Endothelial cell of umbilical vein (primary cell): ENCODE measurements around the gene UBXN6. TPM values are rescaled to one million over a fixed set of nuclear protein-coding genes. Genes with fewer than 3 reads are reported as not detected.

Source experiments
- BruUV-seq: library from RNA; stranded (reverse); fragments of 400-500 nt; replicated peaks from 2 replicates; lab custom pipeline; 2021; lab: Mats Ljungman, UMichigan
- CTCF ChIA-PET: fragments of 300-600, 350-600 bp; sonication (Branson Sonifier 250); formaldehyde crosslinking; loops from one replicate; lab custom pipeline; 2021; ENCODE audit warnings: antibody characterized with exemption, inconsistent platforms; lab: Charles Lee
- POLR2A ChIA-PET: fragments of 300-600, 350-600 bp; sonication (Branson Sonifier 250); formaldehyde crosslinking; loops from one replicate; lab custom pipeline; 2021; ENCODE audit warnings: antibody characterized with exemption, inconsistent platforms; lab: Charles Lee
- DNase-seq: peaks from one replicate; pipeline ENCODE4 v3.0.0-alpha.2; 2011; ENCODE audit warnings: low read depth, low spot score
- FAIRE-seq: peaks from 2 replicates; lab custom pipeline; 2011; peaks lifted over from hg19 to GRCh38; lab: Jason Lieb, UNC
- H2AFZ ChIP-seq: 2 replicates; pipeline ENCODE4 v1.6.0; 2012; ENCODE audit warnings: low read depth, low read length, control low read depth, inconsistent platforms
- H3K27ac ChIP-seq: 2 replicates; pipeline ENCODE4 v1.5.1; 2011; ENCODE audit warnings: low read depth, mild to moderate bottlenecking, control low read depth, low read length, moderate library complexity; ENCODE audit not compliant: insufficient read depth
- H3K27me3 ChIP-seq, 2 experiments: 2 replicates each; pipeline versions ENCODE4 v1.6.0 to v1.6.1; 2011; ENCODE audit warnings: low read length in 2 of 2, mixed read lengths in 1 of 2; ENCODE audit not compliant: control insufficient read depth in 2 of 2, insufficient read depth in 2 of 2
- H3K36me3 ChIP-seq, 2 experiments: 2 replicates in 1 of 2; 3 replicates in 1 of 2; pipeline ENCODE4 v1.5.1; 2011; ENCODE audit warnings: low read length in 2 of 2, mild to moderate bottlenecking in 1 of 2, moderate library complexity in 1 of 2; ENCODE audit not compliant: control insufficient read depth in 2 of 2, insufficient read depth in 2 of 2; ENCODE audit errors: extremely low read depth in 1 of 2
- H3K4me1 ChIP-seq: 3 replicates; pipeline ENCODE4 v1.5.1; 2011; ENCODE audit warnings: mild to moderate bottlenecking, low read length; ENCODE audit not compliant: control insufficient read depth, insufficient read depth; ENCODE audit errors: extremely low read depth
- H3K4me2 ChIP-seq: 2 replicates; pipeline ENCODE4 v1.6.1; 2011; ENCODE audit warnings: low read length, control low read depth, mixed read lengths; ENCODE audit not compliant: insufficient read depth
- H3K4me3 ChIP-seq, 3 experiments: fragments of 200-600 bp in 1 of 3; sonication (generic), shearing (Covaris generic) in 1 of 3; replicated peaks in 1 of 3; 2 replicates each; pipeline ENCODE4 v1.5.1; 2011 to 2016; ENCODE audit warnings: control low read depth in 3 of 3, low read length in 3 of 3, mild to moderate bottlenecking in 2 of 3, inconsistent platforms in 1 of 3, low read depth in 1 of 3, moderate library complexity in 1 of 3; ENCODE audit not compliant: insufficient read depth in 1 of 3
- H3K79me2 ChIP-seq: 2 replicates; pipeline ENCODE4 v1.6.0; 2012; ENCODE audit warnings: low read length, inconsistent platforms; ENCODE audit not compliant: control insufficient read depth, insufficient read depth
- H3K9ac ChIP-seq: replicated peaks from 2 replicates; pipeline ENCODE3; 2011; ENCODE audit warnings: low read length, control low read depth; ENCODE audit not compliant: insufficient read depth; ENCODE audit errors: extremely low read depth
- H3K9me1 ChIP-seq: replicated peaks from 3 replicates; pipeline ENCODE4 v1.6.0; 2011; ENCODE audit warnings: mild to moderate bottlenecking, low read length; ENCODE audit not compliant: control insufficient read depth, insufficient read depth; ENCODE audit errors: extremely low read depth
- H3K9me3 ChIP-seq: replicated peaks from 2 replicates; pipeline ENCODE4 v1.5.1; 2012; ENCODE audit warnings: low read length, inconsistent platforms; ENCODE audit not compliant: control insufficient read depth, insufficient read depth
- H4K20me1 ChIP-seq: replicated peaks from 2 replicates; pipeline ENCODE3; 2011; ENCODE audit warnings: mild to moderate bottlenecking, low read length; ENCODE audit not compliant: control insufficient read depth, insufficient read depth; ENCODE audit errors: extremely low read depth
- EZH2 ChIP-seq: IDR thresholded peaks from 2 replicates; pipeline ENCODE4 v1.6.1; 2012; ENCODE audit warnings: borderline replicate concordance, low read depth, mild to moderate bottlenecking, moderate library complexity, low read length, inconsistent platforms; ENCODE audit not compliant: severe bottlenecking
- GATA2 ChIP-seq: IDR thresholded peaks from 2 replicates; pipeline ENCODE4 v1.7.0; 2011; ENCODE audit warnings: low read depth, mild to moderate bottlenecking, moderate library complexity, mixed read lengths, low read length; ENCODE audit not compliant: insufficient read length, insufficient read depth
- JUN ChIP-seq: IDR thresholded peaks from 2 replicates; pipeline ENCODE4 v1.6.1; 2011; ENCODE audit warnings: borderline replicate concordance, low read depth; ENCODE audit not compliant: insufficient read length, insufficient read depth
- MYC ChIP-seq: IDR thresholded peaks from one replicate; pipeline ENCODE4 v1.6.1; 2011; ENCODE audit warnings: mild to moderate bottlenecking, low read depth, low read length
- POLR2A ChIP-seq: IDR thresholded peaks from 2 replicates; pipeline ENCODE4 v1.6.1; 2012; ENCODE audit warnings: low read depth, mild to moderate bottlenecking, control low read depth, low read length
- dilution Hi-C: fragments of 300-500 bp; cut with MboI; formaldehyde crosslinking; loops from one replicate; pipeline ENCODE4 v1.15.0; 2019; ENCODE audit warnings: low sequenced_read_pairs; ENCODE audit not compliant: extremely low pct_ligation_motif_present
- intact Hi-C: fragments of 100-400 bp; cut with micrococcal nuclease; formaldehyde crosslinking; loops from one replicate; pipeline ENCODE4 v1.10.0; 2022
- polyA plus RNA-seq, 4 experiments: library from polyadenylated mRNA; depleted of rRNA in 3 of 4; stranded (reverse) in 3 of 4; unstranded in 1 of 4; fragments of >200 nt; gene quantifications; 2 replicates each; pipeline versions ENCODE4 v1.2.1 to v1.2.3, GENCODE V29; 2011 to 2012; ENCODE audit warnings: missing spikeins in 1 of 4
- total RNA-seq: library from RNA; stranded (reverse); gene quantifications from 2 replicates; pipeline ENCODE4 v1.2.3, GENCODE V29; 2021
- TF ChIP-seq, protein P1 (sequence below), 2 donors: IDR thresholded peaks; 1 replicate in 1 of 2; 2 replicates in 1 of 2; pipeline ENCODE4 v1.5.1; 2011; ENCODE audit warnings: low read length in 2 of 2, mild to moderate bottlenecking in 2 of 2, moderate library complexity in 2 of 2, control low read depth in 1 of 2, inconsistent platforms in 1 of 2, low read depth in 1 of 2; ENCODE audit not compliant: insufficient read depth in 1 of 2; ENCODE audit errors: extremely low read depth in 1 of 2
- TF ChIP-seq, protein P2 (sequence below): IDR thresholded peaks from 2 replicates; pipeline ENCODE4 v1.6.1; 2011; ENCODE audit not compliant: insufficient read depth, insufficient read length

Gene UBXN6
- total and polyA plus RNA-seq, 2 donors (not counting 3 experiments of a cell fraction or from before 2014, with no cell fraction given): 78.5 to 93.7 TPM

DNA sequence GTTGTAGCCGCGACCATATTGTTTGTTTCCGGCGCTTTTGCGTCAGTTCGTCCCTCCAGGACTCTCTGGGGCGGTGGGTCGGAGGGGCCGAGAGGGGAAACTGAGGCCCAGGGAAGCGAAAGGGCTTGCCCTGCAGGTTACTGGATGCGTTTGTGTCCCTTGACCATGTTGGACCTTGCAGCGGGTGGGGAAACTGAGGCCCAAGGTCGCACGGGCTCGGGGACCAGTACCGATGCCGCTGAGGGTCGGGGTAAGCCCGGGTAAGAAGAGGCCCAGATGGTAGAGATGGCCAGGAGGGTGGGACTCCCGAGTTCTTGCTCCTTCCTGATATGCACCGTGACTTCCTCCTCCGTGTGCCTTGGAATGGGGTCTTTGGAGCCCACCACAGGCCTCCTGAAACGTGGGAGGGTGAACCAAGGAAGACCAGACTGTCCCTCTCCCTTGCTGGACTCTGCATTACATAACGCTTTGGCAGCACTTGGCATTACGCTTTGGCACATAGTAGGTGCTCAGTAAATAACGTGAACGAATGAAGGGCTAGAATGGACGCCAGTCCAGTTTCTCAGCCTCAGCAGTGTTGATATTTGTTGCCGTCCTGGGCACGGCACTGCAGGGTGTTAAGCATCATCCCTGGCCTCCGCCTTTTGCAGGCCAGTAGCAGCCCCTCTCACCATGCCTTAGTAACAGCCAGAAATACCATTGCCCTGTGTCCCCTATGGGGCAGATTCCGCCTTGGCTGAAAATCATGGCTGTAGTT, 54.4 kb downstream of the UBXN6 start:
- intact Hi-C loops (loop anchor here (5.0 kb wide), 1 partner anchor 234 kb away; the partner anchor contains the start of gene TNFAIP8L1), dilution Hi-C loops (no loop called here)
- Histone ChIP-seq H4K20me1 (no peaks in the 10 kb centered on the region), H3K4me2 (peak overlapping the region; percentile 74), H3K9me3 (no peaks in the 10 kb centered on the region), H3K9ac (peak overlapping the region; percentile 90), H3K4me3 (peak overlapping the region; percentile 64 to 74 (median 67)), H3K27me3 (no peaks in the 10 kb centered on the region), H2AFZ (peak overlapping the region; percentile 71), H3K36me3 (no peaks in the 10 kb centered on the region), H3K4me1 (peaks cover 20% of the 10 kb centered on the region), H3K27ac (peak overlapping the region; percentile 68), H3K79me2 (peaks cover 58% of the 10 kb centered on the region), H3K9me1 (no peaks in the 10 kb centered on the region)
- FAIRE-seq (peak; percentile 4), DNase-seq (no peak)
- ChIA-PET CTCF (interaction anchor here (1.3 to 1.5 kb wide), 2 partner anchors 33 to 68 kb away, joined by 9 to 12 read pairs; partner anchors contain the start of gene HDGFL2), POLR2A (no interaction called here)
- no peak for TF ChIP-seq MYC
- TF ChIP-seq, protein P1, sequence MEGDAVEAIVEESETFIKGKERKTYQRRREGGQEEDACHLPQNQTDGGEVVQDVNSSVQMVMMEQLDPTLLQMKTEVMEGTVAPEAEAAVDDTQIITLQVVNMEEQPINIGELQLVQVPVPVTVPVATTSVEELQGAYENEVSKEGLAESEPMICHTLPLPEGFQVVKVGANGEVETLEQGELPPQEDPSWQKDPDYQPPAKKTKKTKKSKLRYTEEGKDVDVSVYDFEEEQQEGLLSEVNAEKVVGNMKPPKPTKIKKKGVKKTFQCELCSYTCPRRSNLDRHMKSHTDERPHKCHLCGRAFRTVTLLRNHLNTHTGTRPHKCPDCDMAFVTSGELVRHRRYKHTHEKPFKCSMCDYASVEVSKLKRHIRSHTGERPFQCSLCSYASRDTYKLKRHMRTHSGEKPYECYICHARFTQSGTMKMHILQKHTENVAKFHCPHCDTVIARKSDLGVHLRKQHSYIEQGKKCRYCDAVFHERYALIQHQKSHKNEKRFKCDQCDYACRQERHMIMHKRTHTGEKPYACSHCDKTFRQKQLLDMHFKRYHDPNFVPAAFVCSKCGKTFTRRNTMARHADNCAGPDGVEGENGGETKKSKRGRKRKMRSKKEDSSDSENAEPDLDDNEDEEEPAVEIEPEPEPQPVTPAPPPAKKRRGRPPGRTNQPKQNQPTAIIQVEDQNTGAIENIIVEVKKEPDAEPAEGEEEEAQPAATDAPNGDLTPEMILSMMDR (IDR thresholded peaks at IDR 0.05; ENCODE audit: extremely low read depth in 1 of 2, insufficient read depth in 1 of 2, low read depth in 1 of 2, low read length in 2 of 2): no peak
- TF ChIP-seq, protein P2, sequence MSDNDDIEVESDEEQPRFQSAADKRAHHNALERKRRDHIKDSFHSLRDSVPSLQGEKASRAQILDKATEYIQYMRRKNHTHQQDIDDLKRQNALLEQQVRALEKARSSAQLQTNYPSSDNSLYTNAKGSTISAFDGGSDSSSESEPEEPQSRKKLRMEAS: no peak
- TF ChIP-seq GATA2: no peak
- TF ChIP-seq EZH2: no peak
- TF ChIP-seq POLR2A: no peak
- no peak for TF ChIP-seq JUN
- no TSS peak for BruUV-seq
